Epithelial cell of proximal tubule (primary cell): ENCODE measurements around the gene CATSPERE. TPM values are rescaled to one million over a fixed set of nuclear protein-coding genes. Genes with fewer than 3 reads are reported as not detected.

ENCODE experiments used
- DNase-seq: peaks from one replicate; pipeline ENCODE4 v3.0.0-alpha.2; 2011; ENCODE audit warnings: low read depth
- H3K4me3 ChIP-seq: 2 replicates; pipeline ENCODE4 v1.5.1; 2011; ENCODE audit warnings: low read depth, mild to moderate bottlenecking, low read length
- total RNA-seq: library from RNA; depleted of rRNA; stranded (reverse); fragments of >200 nt; gene quantifications from 2 replicates; pipeline ENCODE4 v1.2.3, GENCODE V29; 2015
- TF ChIP-seq, protein P1 (sequence below): conservative IDR thresholded peaks from 2 replicates; pipeline ENCODE4 v1.5.1; 2012; ENCODE audit warnings: low read depth, mild to moderate bottlenecking, low read length

Gene CATSPERE
- total RNA-seq, 1 donor from 2014 or later = under 0.01 TPM

DNA sequence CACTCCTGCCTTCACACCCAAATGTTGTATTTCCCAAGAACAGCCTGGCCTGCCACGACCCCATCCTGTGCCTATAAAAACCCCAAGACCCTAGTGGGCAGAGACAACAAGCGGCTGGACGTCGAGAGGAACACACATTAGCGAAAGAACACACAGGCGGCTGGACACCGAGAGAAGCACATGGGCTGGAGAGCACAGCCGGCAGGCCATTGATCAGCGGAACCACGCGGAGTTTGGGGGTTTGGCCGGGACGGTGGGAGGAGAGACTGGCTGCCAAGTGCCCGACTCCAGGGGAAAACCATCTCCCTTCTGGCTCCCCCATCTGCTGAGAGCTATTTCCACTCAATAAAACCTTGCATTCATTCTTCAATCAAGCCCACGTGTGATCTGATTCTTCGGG is 181.5 kb downstream of the CATSPERE start:
- no peak overlapping the region for H3K4me3 ChIP-seq
- TF ChIP-seq, protein P1, sequence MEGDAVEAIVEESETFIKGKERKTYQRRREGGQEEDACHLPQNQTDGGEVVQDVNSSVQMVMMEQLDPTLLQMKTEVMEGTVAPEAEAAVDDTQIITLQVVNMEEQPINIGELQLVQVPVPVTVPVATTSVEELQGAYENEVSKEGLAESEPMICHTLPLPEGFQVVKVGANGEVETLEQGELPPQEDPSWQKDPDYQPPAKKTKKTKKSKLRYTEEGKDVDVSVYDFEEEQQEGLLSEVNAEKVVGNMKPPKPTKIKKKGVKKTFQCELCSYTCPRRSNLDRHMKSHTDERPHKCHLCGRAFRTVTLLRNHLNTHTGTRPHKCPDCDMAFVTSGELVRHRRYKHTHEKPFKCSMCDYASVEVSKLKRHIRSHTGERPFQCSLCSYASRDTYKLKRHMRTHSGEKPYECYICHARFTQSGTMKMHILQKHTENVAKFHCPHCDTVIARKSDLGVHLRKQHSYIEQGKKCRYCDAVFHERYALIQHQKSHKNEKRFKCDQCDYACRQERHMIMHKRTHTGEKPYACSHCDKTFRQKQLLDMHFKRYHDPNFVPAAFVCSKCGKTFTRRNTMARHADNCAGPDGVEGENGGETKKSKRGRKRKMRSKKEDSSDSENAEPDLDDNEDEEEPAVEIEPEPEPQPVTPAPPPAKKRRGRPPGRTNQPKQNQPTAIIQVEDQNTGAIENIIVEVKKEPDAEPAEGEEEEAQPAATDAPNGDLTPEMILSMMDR = no peak
- no peak for DNase-seq

DNA sequence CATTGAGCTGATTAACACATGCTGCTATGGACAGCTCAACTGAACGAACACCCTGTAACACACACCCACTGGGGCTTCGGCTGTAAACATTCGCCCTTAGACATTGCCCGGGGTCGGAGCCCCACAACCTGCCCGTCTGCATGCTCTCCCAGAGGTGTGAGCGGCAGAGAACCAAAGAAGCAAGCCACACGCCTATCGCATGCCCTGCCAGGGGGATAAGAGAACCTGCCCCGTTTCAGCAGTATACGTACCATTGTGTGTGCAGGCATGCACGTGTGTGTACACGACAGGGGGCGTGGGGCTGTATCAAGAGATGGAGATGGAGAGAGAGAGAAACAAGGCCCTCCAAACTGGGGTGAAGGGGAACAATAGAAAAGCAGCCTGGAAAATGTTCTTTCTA is 181.9 kb downstream of the CATSPERE start:
- TF ChIP-seq, protein P1 = no peak
- no peak for DNase-seq
- H3K4me3 ChIP-seq = no peak overlapping the region

DNA sequence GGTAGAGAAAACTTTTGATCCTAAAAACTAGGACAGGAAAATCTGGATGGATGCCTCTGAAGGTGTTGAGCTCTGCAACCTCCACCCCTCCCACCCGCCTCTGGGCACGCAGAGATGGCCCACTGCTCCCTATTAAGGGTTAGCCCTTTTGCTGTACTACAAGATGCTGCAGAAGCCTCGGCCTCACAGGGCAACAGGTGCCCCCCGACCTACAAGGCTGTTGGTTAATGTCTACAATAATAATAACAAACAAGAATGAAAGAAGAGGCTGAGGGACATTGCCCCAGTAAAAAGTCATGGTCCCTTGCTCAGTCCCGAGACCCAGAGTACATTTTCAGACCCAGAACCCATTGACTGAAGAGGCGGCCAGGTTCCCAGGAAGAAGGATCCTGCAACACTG is 184.3 kb downstream of the CATSPERE start:
- TF ChIP-seq, protein P1 = no peak
- H3K4me3 ChIP-seq = no peak overlapping the region
- DNase-seq = no peak

DNA sequence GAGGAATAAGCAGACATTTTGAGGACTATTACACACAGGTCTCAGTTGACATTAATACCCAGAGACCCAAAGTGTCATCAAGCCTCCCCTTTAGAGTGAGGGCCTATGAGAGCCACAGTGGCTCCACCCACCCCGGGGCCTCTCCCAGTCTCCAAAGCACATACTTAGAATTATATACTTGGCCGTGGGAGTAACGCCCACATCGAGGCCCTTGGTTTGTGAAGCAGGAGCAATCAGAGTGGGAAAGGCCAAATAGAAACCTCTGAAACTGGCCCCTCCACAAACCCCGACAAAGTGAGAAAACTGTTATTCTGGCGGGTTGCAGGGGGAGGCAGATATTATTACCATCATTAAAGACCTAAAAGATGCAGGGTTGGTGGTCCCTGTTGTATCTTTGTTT is 184.8 kb downstream of the CATSPERE start:
- no peak overlapping the region for H3K4me3 ChIP-seq
- no peak for DNase-seq
- TF ChIP-seq, protein P1 = no peak

DNA sequence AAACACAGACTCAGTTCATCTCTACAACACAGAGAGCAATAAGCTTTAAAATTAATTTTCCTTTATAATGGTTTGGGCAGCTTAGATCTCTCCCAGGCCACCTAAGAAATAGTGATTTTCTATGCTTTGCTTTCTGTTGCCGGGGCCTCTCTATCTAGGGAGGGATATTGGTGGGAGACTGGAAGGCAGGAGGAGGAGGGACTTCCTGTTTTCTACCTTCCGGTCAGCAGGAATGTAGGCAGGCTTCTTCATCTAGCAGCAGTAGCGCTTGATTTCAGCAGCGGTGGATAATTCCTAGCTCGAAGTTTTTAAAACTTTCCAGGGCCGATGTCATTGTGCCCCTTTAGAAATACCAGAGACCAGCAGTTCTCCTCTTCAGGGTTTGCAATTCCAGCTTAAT is 186.7 kb downstream of the CATSPERE start:
- DNase-seq = no peak
- no peak overlapping the region for H3K4me3 ChIP-seq
- TF ChIP-seq, protein P1 = no peak

DNA sequence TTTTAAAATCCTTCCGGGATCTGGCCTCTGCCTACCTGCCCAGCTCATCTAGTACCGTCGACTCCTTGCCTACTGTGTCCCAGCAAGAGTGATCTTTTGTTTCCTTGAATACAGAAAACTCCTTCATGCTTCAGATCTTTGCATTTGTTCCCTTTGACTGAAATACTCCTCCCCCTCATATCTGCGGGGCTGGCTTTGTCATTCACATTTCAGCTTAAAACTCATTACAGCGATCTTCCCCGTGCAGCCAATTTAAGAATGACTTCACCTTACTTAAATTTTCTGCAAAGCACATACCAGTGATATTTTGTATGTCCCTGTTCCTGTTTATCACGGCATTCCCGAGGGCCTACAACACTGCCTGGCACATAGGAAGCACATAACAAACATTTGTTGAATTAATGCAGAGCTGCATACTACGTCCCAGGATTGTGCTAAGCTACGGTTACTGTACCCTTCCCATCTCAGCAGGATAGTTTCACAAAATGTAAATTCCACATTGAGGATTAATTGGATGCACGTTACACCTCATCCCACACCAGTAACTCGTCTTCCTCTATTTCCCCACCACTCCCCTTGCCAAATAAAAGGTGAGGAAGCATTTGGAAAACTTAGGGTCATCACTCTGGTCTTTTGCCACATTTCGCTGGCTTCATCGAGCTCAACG is 191.0 kb downstream of the CATSPERE start:
- H3K4me3 ChIP-seq = peak overlapping the region; percentile 64
- no peak for DNase-seq
- TF ChIP-seq, protein P1 = no peak
